HG02798 (cell line): Measurements from ENCODE around the gene MYT1.

Source experiments
- ATAC-seq: cut with Tn5 transposase; IDR thresholded peaks from one replicate; pipeline ENCODE4 v1.9.1; 2021; ENCODE audit warnings: mild to moderate bottlenecking; ENCODE audit not compliant: unreplicated experiment, poor library complexity

The MYT1 gene

DNA sequence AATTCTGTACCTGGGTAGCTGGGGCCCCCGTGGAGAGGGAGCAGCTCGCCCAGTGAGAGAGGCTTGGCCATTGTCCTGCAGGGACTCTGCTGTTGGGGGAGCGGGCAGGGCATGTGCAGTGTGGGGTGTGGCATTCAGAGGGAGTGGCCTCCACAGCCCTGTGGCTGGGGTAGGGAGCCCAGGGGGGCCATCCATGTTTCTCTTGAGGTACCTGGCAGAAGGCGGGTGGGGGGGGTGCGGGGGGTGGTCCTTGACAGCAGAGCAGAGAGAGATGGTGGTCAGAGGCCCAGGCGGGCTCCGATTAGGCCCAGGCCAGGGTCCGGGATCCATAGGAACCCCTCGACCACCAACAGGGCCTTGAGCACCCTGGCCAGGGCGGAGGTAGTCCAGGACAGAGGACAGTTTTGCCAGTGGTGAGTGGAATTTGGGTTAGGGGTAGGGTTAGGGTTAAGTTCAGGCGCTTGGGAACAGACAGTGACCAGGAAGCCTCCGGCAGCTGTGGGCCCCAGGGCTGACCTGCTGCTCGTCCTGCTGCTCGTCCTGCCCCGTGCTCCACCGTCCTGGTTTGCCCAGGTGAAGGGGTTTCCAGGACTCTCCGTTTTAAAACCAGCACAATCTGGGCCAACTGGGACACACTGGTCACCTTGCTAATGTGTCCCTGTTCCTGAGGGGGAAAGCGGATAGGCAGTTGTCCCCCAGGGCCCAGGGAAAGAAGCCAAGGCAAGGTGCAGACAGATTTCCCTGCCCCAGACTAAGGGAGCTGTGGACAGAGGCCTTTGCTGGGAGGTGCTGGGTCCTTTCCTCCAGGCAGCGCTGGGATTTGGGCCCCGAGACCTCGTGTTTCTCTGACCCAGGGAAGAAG lies 24.8 kb upstream of the MYT1 start:
- no peak for ATAC-seq

GRCh38 chr20:64140061-64140931 lies 24.0 kb upstream of the MYT1 start:
- ATAC-seq = no peak

DNA sequence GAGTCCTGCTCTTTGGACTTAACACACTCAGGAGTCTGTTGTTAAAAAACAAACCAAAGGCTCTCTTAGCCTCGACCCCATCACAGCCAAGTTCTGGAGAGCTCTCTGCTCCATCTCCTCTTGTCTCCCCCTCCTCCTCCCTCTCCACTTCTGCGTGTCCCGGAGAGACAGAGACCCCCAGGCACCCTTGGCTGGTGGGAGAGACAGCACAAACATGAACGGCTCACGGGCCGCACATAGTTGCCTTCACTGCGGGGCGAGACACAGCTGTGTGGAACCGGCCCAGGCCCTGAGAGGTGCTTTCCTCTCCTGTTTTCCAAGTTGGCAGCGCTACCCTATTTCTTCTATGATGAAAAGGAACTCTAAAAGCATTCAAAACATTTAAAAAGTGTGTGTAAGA lies 23.3 kb upstream of the MYT1 start:
- ATAC-seq = no peak

DNA sequence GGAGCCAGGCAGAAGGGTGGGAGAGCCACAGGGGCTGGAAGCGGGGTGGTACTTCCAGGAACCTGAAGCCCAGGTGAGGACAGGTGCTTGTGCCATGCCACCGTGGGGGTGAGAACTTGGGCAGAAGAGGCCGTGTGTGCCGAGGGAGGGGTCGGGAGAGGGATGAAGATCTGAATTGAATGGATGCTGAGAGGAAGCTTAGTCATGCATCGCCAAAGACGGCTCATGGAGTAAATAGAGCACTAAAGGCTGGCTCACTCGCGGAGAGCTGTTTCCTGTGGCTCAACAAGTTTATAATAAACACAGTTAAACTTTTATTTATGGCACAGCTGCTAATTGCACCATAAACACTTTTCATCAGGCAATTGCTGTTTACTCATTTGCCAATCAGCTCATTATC lies 21.7 kb upstream of the MYT1 start:
- ATAC-seq = no peak

DNA sequence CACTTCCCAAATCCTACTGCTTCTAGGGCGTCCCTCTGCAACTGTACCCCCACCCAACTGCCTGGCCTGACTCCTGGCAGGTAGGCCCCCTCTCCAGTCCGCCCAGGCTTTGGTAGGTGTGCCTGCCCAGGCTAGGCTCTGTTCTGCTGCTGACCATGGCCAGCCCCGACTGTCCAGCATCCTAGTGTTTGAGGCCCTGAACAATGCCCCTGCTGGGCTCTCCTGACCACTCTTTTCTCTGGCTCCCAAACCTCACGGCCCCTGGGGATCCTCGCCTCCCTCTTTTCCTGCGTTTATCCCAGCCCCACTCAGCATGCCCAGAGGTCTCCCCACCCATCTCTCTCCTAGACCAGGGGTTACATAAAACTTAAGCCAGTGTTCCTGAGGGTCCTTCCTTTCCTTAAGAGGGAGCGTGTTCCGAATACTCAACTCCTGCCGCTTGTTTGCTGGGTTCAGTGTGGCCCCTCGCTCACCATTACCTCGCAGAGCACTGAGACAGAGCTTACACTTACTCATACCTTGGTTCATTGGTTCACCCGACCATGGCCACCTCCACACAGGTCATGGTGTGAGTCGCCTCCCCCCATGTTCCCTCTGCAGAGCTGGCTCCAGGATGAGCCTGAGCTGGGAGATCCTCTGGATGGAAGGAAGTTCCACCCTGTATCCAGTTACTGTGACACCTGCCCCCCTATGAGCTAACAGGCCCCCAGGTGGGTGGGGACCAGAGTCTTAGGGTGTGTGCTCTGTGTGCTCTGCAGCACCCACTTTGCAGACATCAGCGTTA lies 21.0 kb upstream of the MYT1 start:
- no peak for ATAC-seq

DNA sequence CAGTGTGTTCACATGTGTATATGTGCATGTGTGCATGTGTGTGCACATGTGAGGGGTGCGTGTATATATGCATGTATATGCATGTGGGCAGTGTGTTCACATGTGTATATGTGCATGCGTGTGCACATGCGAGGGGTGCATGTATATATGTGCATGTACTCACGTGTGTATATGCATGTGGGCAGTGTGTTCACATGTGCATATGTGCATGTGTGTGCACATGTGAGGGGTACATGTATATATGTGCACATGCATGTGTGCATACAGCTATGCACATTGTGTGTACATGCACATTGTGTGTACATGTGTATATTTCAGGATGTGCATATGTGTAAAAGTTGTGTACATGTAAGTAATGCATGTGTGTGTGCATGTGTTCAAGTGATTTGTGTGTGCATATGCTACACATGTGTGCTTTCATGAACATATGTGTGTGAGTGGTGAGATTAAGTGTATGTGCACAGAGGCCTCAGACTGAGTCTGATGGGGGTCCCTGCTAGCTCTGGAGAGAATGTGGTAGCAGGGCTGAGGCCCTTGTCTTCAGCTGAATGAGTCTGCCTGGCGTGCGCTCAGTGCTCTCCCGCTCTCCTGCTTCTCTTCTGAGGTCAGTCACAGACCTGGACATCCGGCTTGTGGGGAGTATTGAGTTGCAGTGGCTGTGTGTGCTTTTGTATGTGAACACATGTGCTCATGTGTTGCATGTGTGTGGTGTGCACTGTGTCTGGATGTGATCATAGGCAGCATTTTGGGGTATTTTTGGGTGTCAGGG lies 19.9 kb upstream of the MYT1 start:
- no peak for ATAC-seq

GRCh38 chr20:64145458-64146300 lies 18.6 kb upstream of the MYT1 start:
- no peak for ATAC-seq

- ATAC-seq = no peak
These were observed 17.8 kb upstream of the MYT1 start for GRCh38 chr20:64146301-64146935.

DNA sequence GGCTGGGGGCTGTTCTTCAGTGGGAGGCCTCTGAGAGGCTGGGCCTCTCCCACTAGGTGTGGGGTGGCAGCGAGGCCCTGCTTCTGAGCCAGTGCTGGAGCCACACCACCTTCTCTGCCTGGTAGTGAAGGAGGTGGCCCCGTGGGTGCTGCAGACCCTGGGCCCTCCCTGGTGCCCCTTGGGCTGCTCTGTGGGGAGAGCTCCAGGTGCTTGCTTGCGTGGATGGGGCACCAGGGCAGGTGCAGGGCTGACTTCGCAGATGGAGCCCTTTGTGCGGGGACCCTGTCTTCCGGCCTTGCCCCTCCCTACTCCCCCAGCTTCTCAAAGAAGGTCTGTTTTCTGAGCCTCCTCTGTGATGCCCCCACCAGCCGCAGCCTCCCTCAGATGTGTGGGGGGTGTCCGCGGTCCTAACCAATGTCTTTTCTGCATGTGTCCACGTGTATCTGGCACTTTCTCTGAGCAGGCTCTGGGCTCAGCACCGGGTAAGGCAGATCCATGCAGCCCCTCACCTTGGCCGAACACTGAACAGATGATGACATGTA lies 17.2 kb upstream of the MYT1 start:
- no peak for ATAC-seq

DNA sequence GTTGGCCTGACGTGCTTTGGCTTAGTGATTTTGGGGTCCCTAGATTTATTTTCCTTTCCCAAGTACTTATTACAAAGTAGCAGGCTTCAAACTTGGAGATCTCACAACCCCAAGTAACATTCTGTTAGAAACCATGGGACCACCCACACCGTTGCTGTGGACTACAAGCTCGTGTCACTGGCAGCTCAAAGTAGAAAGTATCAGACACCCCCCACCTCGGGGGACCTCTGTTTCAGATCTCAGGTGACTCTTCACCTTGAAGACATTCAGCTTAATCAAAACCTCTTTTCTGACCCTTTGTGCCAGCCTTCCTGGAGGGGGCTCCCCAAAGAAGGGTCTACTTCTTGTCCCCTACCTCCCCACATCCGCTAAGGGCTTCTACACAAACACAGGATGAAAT lies 15.7 kb upstream of the MYT1 start:
- no peak for ATAC-seq

DNA sequence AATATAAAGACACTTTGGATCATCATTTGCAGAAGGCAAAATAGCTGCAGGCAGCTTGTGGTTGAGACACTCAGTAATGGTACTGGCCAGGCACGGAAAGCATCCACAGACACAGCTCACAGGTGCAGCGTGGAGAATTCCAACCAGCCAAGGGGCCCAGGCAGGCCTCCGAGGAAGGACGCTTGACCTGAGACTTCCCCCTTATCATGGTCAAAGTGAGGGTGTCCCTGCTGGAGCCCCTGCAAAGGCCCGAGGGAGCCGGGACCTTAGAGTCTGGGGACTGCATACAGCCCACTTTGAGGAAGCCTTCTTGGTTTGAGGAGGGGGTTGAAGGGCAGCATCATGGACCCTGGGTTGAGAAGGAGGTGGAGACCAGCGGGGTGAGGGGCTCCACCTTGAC lies 15.1 kb upstream of the MYT1 start:
- no peak for ATAC-seq

DNA sequence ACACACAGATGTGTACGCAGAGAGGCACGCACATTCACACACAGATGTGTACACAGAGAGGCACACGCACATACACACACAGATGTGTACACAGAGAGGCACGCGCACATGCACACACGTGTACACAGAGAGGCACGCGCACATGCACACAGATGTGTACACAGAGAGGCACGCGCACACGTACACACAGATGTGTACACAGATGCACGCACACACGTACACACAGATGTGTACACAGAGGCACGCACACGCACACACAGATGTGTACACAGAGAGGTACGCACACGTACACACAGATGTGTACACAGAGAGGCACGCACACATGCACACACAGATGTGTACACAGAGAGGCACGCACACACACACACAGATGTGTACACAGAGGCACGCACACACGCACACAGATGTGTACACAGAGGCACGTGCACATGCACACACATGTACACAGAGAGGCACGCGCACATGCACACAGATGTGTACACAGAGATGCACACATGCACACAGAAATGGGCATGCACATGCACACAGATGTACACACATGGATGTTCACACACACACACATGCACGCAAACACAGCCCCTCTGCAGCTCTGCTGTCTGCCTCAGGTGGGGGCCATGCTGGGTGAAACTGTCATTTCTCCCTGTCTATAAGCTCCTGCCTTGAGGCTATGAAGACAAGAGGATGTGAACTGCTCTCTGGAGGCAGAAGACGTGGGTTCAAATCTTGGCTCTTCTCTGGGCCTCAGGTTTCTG lies 14.3 kb upstream of the MYT1 start:
- no peak for ATAC-seq

GRCh38 chr20:64150756-64151632 lies 13.3 kb upstream of the MYT1 start:
- ATAC-seq = no peak

DNA sequence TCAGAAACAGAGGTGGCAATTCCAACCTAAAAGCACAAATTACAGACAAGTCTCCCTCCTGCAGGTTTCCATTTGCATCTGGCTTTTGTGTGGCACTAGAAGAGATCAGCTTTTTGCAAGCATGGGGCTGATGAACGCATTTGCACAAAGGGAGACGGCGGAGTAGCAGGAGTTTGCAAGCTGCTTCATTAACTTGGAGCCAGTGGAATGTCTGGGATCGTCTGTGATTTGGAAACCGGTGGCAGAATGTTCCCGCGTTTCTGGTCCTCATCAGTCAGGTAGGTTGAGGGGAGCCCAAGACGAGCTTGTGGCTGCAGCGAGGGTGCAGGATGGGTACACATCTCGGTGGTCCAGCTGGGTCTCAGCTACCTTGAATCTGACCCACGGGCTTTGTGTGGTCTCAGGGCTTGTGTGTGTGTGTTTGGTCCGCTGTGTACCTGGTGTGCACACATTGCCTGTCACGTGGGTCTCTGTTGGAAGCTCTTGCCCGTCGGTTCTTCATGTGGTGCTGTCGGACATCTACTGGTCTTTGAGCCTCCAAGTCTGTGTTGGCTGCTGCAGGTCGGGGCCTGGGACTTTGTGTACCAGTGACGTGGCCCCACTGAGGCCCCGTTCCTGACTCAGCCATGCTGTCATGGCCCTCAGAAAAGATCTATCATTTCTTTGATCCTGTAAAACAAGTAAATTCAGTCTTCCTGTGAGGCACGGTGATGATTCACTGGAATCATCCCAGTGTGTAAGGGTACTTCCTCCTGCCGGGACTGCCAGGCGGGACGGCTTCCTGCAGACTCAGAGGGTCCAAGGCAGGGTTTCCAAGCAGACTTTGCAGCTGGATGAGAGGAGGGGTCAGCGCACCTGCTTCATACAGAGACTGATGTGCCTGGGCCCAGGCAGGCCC lies 12.4 kb upstream of the MYT1 start:
- no peak for ATAC-seq

- ATAC-seq = no peak
These were observed 11.3 kb upstream of the MYT1 start for GRCh38 chr20:64152906-64153305.

- no peak for ATAC-seq
These were observed 10.8 kb upstream of the MYT1 start for GRCh38 chr20:64153410-64153809.
